SK-N-MC (cell line): ENCODE measurements around the gene RPL3.
"Not testable (repeated sequence)": the region's sequence is repeated elsewhere in the genome, so short reads cannot be mapped to it uniquely, and the experiment has no call there.

Experiments
- DNase-seq: peaks from one replicate; pipeline ENCODE4 v3.0.0-alpha.2; 2011; ENCODE audit warnings: low read depth, low spot score
- H3K27ac ChIP-seq: fragments of 200-600 bp; sonication (generic); 2 replicates; pipeline ENCODE4 v1.5.1; 2016; ENCODE audit warnings: mixed run types
- H3K36me3 ChIP-seq: fragments of 200-600 bp; sonication (generic); 2 replicates; pipeline ENCODE4 v1.6.1; 2017; ENCODE audit warnings: antibody characterized with exemption, low read length, mixed read lengths; ENCODE audit not compliant: insufficient read depth
- H3K4me3 ChIP-seq: fragments of 200-600 bp; sonication (generic); 2 replicates; pipeline ENCODE4 v1.5.1; 2016
- H3K9ac ChIP-seq: fragments of 200-600 bp; sonication (generic); 2 replicates; pipeline ENCODE4 v1.8.0; 2017; ENCODE audit warnings: mixed run types, mixed read lengths; ENCODE audit not compliant: insufficient read length
- H3K9me3 ChIP-seq: fragments of 200-600 bp; sonication (generic); 2 replicates; pipeline ENCODE4 v1.6.1; 2017; ENCODE audit warnings: low read depth, mild to moderate bottlenecking, antibody characterized with exemption, low read length, moderate library complexity, mixed read lengths
- EZH2 ChIP-seq: fragments of 200-600 bp; sonication (generic); IDR thresholded peaks from one replicate; pipeline ENCODE4 v1.6.1; 2017; ENCODE audit warnings: antibody characterized with exemption
- FOXP2 ChIP-seq: optimal IDR thresholded peaks from 2 replicates; pipeline ENCODE3; 2011; ENCODE audit warnings: mild to moderate bottlenecking, moderate library complexity; ENCODE audit not compliant: insufficient read depth; ENCODE audit errors: extremely low read length, control extremely low read depth
- POLR2AphosphoS5 ChIP-seq: IDR thresholded peaks from 2 replicates; pipeline ENCODE4 v1.6.1; 2012; ENCODE audit warnings: mild to moderate bottlenecking, low read depth, low read length, borderline replicate concordance

Gene RPL3

GRCh38 chr22:39362271-39362670 is 42.8 kb upstream of the RPL3 start:
- H3K27ac ChIP-seq: no peak overlapping the region
- H3K9me3 ChIP-seq: no peaks in the 10 kb centered on the region
- H3K36me3 ChIP-seq: 0 out of 2 replicates have a peak, but pooled peaks cover 4% of the 10 kb centered on the region
- no peak overlapping the region for H3K9ac ChIP-seq
- DNase-seq: no peak
- TF ChIP-seq FOXP2 (no peak), POLR2AphosphoS5 (no peak), EZH2 (no peak)
- H3K4me3 ChIP-seq: no peak overlapping the region

- H3K9me3 ChIP-seq: no peaks in the 10 kb centered on the region
- DNase-seq: no peak
- TF ChIP-seq POLR2AphosphoS5: no peak
- TF ChIP-seq FOXP2: no peak
- no peak for TF ChIP-seq EZH2
- H3K4me3 ChIP-seq: no peak overlapping the region
- H3K36me3 ChIP-seq: 0 out of 2 replicates have a peak, but pooled peaks cover 4% of the 10 kb centered on the region
- no peak overlapping the region for H3K27ac ChIP-seq
- no peak overlapping the region for H3K9ac ChIP-seq
Measured at GRCh38 chr22:39361496-39361895, 42.1 kb upstream of the RPL3 start.

GRCh38 chr22:39360674-39361413 is 41.4 kb upstream of the RPL3 start:
- Histone ChIP-seq H3K36me3 (0 out of 2 replicates have a peak, but pooled peaks cover 4% of the 10 kb centered on the region), H3K4me3 (no peak overlapping the region), H3K9me3 (no peaks in the 10 kb centered on the region), H3K9ac (no peak overlapping the region), H3K27ac (0 out of 2 replicates have a peak overlapping the region, but pooled peaks have one; percentile 36)
- DNase-seq: no peak
- no peak for TF ChIP-seq FOXP2
- no peak for TF ChIP-seq EZH2
- TF ChIP-seq POLR2AphosphoS5: no peak

- H3K36me3 ChIP-seq: 0 out of 2 replicates have a peak, but pooled peaks cover 4% of the 10 kb centered on the region
- no peaks in the 10 kb centered on the region for H3K9me3 ChIP-seq
- no peak overlapping the region for H3K4me3 ChIP-seq
- no peak overlapping the region for H3K9ac ChIP-seq
- no peak overlapping the region for H3K27ac ChIP-seq
- no peak for DNase-seq
- TF ChIP-seq EZH2: no peak
Measured at GRCh38 chr22:39360242-39360641, 40.8 kb upstream of the RPL3 start.

- TF ChIP-seq POLR2AphosphoS5 (no peak), EZH2 (no peak), FOXP2 (no peak)
- Histone ChIP-seq H3K9ac (no peak overlapping the region), H3K27ac (no peak overlapping the region), H3K36me3 (0 out of 2 replicates have a peak, but pooled peaks cover 4% of the 10 kb centered on the region), H3K4me3 (no peak overlapping the region), H3K9me3 (no peaks in the 10 kb centered on the region)
- DNase-seq: no peak
Measured at GRCh38 chr22:39359659-39360195, 40.3 kb upstream of the RPL3 start.

- H3K9me3 ChIP-seq, DNase-seq, H3K4me3 ChIP-seq, H3K9ac ChIP-seq, H3K27ac ChIP-seq, H3K36me3 ChIP-seq: not testable (repeated sequence)
Measured at GRCh38 chr22:39358197-39358596, 38.8 kb upstream of the RPL3 start.

- H3K9me3 ChIP-seq, H3K9ac ChIP-seq, H3K4me3 ChIP-seq, H3K27ac ChIP-seq, H3K36me3 ChIP-seq, DNase-seq: not testable (repeated sequence)
Measured at GRCh38 chr22:39357110-39358108, 38.0 kb upstream of the RPL3 start.

- Histone ChIP-seq H3K4me3 (no peak overlapping the region), H3K36me3 (0 out of 2 replicates have a peak, but pooled peaks cover 4% of the 10 kb centered on the region), H3K9me3 (no peaks in the 10 kb centered on the region), H3K27ac (no peak overlapping the region), H3K9ac (no peak overlapping the region)
- no peak for TF ChIP-seq EZH2
- no peak for DNase-seq
Measured at GRCh38 chr22:39356464-39356863, 37.0 kb upstream of the RPL3 start.

GRCh38 chr22:39355805-39356204 is 36.4 kb upstream of the RPL3 start:
- not testable (repeated sequence) for H3K27ac ChIP-seq, DNase-seq, H3K4me3 ChIP-seq, H3K9me3 ChIP-seq, H3K36me3 ChIP-seq, H3K9ac ChIP-seq
